ENCODE data around the gene GRIK4.

Gene GRIK4

DNA sequence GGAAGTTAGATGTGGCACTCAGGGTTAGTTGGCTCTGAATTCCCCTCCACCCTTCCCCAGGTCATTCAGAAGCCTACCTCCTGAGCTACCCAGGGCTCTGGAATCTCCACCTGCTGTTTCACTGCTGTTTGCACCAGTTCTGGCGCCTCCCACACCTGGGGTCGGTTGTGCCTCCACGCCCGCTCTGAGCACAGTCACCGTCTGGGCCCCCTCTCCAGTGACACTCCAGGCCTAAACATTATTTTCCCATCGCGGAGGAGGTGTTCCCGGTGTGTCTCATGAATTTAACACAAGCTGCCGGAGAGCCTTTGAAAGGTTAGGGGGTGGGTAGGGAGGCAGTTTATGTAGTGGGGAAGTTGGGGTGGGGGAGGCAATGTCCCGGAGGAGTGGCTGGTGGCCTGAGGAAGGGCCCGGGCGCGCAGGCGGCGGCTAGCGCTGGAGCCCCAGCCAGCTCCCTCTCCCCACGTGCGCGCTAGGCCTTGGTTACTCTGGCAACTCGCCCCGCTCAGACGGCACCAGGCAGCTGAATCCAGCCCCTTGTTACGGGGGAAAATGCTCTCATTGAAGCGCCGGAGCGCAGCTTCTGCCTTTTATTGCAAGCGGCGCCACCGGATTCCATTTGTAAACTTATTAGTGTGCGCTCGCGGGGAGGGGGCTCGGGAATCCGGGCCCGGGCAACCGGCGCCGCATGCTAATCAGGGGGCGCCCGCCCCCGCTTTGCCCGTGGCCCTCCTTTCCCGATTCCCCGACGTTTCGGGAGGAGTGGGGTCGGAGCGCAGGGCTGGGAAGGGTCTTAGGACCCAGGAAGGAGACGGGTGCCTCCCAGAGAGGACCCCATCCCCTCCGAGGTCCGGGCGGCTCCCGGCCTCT is 52.4 kb downstream of the GRIK4 start:
- no peak for DNase-seq (ENCODE audit: low read depth)

DNA sequence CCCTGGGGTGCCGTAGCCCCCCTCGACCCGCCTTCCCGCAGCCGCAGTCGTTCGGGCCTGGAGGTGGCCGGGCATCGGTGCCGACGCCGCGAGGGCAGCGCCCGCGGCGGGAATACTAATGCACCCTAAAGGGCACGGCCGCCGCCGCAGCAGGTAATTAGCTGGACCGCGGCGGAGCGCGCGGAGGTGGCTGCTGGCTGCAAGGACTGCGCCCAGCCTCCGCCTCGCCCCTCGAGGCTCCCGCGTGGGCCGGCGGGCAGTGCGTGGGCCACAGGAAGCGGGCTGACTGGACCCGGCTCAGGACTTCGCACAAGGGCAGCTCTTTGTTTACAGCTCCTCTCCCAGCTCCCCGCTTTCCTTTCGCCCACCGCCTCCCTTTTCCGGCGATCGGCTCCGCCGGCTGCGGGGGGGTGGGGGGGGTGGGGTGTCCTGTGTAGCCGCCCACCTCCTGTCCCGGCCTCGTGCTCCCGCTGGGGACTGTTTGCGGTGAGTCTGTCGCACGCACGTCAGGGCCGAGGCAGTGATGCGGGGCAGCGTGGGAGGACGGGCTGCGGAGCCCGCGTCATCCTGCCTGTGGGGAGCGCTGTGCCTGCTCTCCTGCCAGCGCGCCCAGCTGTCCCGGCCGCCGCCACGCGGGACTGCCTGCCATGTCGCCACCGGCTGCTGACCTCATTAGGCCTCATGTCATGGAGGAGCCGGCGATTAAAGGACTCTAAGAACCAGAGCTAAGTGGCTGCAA is 53.2 kb downstream of the GRIK4 start:
- H3K4me3 ChIP-seq (ENCODE audit: low read depth, low read length) = peak overlapping the region; percentile 33
- DNase-seq (ENCODE audit: low read depth) = peak; percentile 82
- TF ChIP-seq, protein P1, sequence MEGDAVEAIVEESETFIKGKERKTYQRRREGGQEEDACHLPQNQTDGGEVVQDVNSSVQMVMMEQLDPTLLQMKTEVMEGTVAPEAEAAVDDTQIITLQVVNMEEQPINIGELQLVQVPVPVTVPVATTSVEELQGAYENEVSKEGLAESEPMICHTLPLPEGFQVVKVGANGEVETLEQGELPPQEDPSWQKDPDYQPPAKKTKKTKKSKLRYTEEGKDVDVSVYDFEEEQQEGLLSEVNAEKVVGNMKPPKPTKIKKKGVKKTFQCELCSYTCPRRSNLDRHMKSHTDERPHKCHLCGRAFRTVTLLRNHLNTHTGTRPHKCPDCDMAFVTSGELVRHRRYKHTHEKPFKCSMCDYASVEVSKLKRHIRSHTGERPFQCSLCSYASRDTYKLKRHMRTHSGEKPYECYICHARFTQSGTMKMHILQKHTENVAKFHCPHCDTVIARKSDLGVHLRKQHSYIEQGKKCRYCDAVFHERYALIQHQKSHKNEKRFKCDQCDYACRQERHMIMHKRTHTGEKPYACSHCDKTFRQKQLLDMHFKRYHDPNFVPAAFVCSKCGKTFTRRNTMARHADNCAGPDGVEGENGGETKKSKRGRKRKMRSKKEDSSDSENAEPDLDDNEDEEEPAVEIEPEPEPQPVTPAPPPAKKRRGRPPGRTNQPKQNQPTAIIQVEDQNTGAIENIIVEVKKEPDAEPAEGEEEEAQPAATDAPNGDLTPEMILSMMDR (IDR thresholded peaks at IDR 0.05; ENCODE audit: insufficient read depth, low read depth, low read length, missing control alignments) = peak; percentile 25

More for the DNA sequence above, 52.4 kb downstream of the GRIK4 start:
- TF ChIP-seq, protein P1 (IDR thresholded peaks at IDR 0.05; ENCODE audit: insufficient read depth, low read depth, low read length, missing control alignments) = no peak
- peak overlapping the region; percentile 33; the same call in 1 of the 2 replicates for H3K4me3 ChIP-seq (ENCODE audit: low read depth, low read length)

DNA sequence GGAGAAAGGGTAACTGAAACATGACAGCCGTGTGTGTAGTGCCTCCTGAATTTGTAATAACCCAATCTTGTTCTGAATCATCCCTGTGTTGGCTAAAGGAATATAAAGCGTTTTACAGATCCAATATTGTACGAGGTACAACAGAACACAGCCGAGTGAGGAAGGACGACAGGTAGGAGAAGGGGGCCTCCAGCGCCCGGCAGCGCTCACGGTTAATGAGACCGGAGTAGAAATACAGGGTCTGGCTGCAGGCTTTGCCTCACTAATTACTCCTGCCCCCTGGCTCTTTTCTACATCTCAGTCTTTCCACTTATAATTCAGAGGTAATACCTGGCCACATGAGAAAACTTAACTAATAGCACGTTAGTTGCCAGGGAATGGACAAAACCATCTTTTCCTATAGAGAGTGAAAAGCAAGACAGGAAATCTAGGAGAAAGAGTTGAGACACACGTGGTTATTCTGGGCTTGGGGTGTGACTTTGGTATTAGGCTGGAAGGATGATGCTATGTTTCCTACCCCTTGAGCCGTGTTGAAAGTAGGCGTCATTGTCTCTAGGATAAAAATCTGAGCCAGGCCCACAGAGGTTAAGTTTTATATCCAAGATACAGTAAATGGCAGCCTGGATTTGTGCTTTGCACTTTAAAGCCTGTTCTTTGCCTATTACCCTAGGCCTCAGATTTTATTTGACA is 54.1 kb downstream of the GRIK4 start:
- DNase-seq (ENCODE audit: low read depth) = no peak
- TF ChIP-seq, protein P1 (IDR thresholded peaks at IDR 0.05; ENCODE audit: insufficient read depth, low read depth, low read length, missing control alignments) = no peak
- no peak overlapping the region for H3K4me3 ChIP-seq (ENCODE audit: low read depth, low read length)

DNA sequence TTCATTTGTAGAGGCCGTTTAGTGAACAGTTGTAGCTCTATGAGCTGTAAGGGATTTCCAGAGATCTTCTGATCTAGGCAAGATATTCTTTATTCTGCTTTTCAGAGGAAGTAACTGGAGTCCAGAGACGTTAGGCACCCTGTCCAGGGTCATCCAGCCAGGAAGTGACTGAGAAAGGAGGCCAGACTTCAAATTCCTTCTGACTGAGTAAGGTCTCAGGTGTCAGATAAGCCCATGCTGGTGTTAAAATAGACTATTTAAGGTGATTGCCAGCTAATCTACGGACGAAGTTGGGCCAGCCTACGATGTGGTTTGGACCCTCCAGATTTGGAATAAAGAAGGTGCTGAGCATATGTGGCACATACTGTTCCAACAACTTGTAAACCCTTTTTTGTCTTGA is 54.6 kb downstream of the GRIK4 start:
- TF ChIP-seq, protein P1 (IDR thresholded peaks at IDR 0.05; ENCODE audit: insufficient read depth, low read depth, low read length, missing control alignments) = no peak
- no peak overlapping the region for H3K4me3 ChIP-seq (ENCODE audit: low read depth, low read length)
- no peak for DNase-seq (ENCODE audit: low read depth)

DNA sequence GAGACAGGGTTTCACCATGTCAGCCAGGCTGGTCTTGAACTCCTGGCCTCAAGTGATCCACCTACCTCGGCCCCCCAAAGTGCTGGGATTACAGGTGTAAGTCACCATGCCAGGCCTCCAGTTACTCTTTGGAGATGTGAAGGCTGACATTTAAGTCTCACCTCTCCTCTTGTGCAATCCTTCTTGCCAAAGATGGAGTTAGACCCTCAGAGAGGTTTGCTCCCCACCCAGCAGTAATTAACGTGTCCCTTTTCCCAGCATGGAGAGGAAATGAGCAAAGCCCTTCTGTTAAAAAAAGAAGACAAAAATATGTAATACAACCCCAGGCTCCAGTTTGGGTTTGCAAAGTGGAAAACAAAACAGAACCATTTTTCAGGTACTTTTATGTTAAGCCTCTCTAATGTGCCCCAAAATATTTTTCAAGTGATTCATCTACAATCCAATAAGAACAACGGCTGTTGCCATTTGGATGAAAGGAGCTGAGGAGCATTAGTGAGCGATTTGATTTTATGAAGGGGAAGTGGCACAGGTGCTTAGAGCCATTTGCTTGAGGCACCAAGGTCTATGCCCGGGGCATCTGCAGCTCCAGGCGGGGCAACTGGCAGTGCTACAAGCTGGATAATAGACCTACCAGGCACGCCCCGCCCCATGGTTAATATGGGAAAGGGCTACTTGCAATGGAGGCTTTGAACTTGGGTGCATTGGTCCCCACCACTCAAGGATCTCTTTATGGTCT is 57.2 kb downstream of the GRIK4 start:
- no peak for DNase-seq (ENCODE audit: low read depth)
- H3K4me3 ChIP-seq (ENCODE audit: low read depth, low read length) = no peak overlapping the region
- TF ChIP-seq, protein P1 (IDR thresholded peaks at IDR 0.05; ENCODE audit: insufficient read depth, low read depth, low read length, missing control alignments) = no peak

DNA sequence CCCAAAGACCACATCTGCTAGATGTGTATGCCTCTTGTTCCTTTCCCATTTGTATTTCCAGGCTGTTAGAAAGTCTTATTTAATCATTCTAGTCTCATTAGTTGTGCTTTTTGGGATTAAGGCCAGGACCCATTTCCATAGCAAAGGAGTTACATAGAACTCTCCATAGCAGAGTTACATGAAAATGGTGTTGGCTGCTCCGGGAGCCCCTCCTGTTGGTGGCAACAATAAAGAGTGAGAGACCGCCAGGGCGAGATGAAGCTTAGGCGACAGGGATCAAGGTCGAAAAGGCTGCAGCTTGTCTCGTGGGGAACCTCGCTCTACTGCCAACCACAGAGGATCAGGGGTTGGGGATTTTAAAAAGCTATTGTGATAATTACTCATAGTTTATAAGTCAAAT is 58.3 kb downstream of the GRIK4 start:
- TF ChIP-seq, protein P1 (IDR thresholded peaks at IDR 0.05; ENCODE audit: insufficient read depth, low read depth, low read length, missing control alignments) = no peak
- H3K4me3 ChIP-seq (ENCODE audit: low read depth, low read length) = no peak overlapping the region
- DNase-seq (ENCODE audit: low read depth) = no peak

Data from GM12865 (cell line).